NCI-H2107 (cell line): ENCODE results near the gene PNRC1.
"Not testable (repeated sequence)": the region's sequence is repeated elsewhere in the genome, so short reads cannot be mapped to it uniquely, and the experiment has no call there.

Source experiments
- DNase-seq: peaks from one replicate; lab custom pipeline; 2025; lab: John Stamatoyannopoulos, UW

PNRC1 gene

DNA sequence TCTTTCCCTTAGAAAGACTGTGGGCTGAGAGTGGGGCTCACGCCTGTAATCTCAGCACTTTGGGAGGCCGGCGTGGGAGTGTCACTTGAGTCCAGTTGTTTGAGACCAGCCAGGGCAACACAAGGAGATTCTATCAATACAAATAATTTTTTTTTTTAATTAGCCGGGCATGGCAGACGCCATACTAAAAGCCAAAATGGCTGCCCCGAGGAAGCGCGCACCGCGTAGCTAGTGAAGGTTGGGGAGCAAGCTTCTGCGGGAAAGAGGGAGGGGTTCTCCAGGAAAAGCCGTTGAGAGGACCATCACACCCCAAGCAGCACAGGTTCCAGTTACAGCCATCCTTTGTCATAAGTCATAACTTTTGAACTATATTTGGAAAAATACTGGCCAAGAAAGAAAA lies 21.3 kb upstream of the PNRC1 start:
- DNase-seq: no peak

DNA sequence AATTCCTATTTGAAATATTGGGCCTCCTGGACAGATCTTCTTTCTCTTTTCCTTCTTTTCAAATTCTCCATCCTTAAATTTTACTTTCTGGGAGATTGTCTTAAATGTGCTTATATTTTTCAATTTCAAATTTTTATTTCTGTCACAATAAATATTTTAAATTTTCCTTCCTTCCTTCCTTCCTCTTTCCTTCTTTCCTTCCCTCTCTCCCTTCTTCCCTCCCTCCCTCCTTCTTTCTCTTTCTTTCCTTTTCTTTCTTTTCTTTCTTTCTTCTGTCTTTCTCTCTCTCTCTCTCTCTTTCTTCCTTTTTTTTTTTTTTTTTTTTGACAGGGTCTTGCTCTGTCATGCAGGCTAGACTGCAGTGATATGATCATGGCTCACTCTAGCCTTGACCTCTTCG lies 16.7 kb upstream of the PNRC1 start:
- no peak for DNase-seq

DNA sequence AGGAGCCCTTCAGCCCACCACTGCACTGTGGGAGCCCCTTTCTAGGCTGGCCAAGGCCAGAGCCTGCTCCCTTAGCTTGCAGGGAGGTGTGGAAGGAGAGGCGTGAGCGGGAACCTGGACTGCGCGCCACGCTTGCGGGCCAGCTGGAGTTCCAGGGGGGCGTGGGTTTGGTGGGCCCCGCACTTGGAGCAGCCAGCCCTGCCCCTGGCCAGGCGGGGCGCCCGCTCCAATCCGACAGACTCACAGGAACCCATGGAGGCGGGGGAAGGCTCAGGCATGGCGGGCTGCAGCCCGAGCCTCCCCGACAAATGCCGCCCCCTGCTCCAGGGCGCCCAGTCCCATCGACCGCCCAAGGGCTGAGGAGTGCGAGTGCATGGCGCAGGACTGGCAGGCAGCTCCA lies 15.6 kb upstream of the PNRC1 start:
- not testable (repeated sequence) for DNase-seq

DNA sequence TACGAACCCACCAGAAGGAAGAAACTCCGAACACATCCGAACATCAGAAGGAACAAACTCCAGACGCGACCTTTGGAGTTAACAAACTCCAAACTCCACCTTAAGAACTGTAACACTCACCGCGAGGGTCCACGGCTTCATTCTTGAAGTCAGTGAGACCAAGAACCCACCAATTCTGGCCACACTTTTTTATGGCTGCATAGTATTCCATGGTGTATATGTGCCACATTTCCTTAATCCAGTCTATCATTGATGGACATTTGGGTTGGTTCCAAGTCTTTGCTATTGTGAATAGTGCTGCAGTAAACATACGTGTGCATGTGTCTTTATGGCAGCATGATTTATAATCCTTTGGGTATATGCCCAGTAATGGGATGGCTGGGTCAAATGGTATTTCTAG lies 14.4 kb upstream of the PNRC1 start:
- DNase-seq: not testable (repeated sequence)

DNA sequence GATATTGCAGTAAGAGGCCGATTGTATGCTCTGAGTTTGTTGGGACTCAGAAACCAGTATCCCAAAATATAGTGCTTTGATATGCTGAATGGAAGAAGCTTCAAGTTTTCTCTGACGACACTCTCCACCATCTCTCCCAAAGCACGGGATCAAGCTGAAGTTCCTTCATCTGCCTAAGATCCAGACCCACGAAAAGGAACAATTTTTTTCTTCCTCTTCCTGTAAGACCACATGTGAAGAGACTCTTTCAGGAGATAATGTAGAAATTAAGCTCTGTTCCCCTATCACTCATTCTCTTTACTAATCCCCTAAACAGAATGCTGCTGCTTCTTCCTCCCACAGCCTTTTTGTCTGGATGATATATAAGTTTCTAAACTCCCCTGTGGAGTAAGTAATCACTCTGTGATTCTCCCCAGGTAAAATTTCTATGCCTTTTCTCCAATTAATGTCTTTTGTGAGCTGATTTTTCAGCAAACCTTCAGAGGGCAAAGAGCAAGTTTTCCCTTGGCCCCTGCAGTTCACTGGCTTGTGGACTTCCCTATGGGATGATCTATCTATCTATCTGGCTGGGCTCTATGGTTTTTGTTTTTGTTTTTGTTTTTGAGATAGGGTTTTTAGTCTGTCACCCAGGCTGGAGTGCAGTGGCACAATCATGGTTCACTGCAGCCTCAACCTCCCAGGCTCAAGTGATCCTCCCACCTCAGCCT lies 13.5 kb upstream of the PNRC1 start:
- DNase-seq: no peak

DNA sequence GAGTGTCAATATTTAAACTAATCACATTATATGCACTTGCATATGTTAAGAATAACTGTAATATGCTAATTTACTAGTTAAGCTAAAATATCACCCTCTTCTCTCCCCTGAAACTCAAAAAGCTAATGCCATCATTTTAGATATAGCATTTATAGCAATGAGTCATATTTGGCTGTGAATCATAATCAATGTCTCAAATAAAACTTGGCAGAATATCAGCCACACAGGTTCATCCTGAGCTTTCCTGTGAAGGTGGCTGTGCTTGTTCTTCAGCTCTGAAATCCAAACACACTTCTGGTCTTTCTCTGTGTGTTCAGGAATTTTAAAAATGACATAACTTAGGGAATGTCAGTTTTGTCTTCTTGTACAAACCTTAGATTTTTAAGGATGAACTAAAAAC lies 12.8 kb upstream of the PNRC1 start:
- no peak for DNase-seq

DNA sequence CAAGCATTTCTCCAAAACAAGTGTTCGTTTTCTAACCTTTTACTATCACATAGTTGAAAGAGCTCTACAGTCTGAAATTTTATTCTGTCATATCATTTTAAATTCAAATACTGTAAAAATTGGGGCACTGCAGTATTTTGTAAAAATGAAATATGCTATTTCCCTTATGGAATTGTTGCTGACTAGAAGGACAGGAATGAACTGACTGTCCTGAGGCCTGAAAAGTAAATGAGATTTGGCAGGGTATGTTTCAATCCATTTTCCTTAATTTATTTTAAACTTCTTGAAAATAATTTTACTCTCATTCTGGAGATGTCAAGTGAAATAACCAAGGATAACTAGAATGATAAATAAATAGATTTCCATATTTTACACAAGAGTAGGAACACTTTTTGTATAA lies 11.9 kb upstream of the PNRC1 start:
- DNase-seq: no peak

DNA sequence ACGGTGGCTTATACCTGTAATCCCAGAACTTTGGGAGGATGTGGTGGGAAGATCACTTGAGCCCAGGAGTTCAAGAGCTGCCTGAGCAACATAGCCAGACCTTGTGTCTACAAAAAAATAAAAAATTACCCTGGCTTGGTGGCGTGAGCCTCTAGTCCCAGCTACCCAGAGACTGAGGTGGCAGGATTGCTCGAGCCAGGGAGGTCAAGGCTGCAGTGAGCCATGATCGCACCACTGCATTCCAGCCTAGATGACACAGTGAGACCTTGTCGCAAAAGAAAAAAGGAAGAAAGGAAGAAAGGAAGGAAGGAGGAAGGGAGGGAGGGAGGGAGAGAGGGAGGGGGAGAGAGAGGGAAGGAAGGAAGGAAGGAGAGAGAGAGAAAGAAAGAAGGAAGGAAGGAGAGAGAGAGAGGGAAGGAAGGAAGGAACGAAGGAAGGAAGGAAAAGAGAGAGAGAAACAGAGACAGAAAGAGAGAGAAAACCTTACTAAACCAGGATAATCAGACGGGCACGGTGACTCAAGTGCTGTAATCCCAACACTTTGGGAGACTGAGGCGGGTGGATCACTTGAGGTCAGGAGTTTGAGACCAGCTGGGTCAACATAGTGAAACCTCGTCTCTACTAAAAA lies 10.9 kb upstream of the PNRC1 start:
- no peak for DNase-seq

DNA sequence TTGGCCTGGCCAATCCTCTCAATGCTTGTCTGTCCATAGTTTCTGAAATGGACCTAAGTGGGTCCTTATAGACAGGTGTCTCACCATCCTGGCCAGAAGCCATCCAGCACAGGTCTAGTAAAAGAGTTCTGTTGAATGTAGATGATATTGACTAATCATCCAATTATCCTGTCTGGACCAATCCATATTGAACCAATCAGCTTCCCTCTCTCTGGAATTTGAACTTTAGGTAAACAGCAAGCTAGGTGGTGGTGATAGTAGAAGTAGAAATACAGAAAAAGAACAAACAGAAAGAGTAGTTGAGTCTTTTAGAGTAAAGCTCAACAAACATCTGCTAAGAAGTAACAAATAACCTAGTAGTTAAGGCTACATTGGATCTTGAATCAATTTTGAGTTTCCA lies 9.5 kb upstream of the PNRC1 start:
- no peak for DNase-seq

DNA sequence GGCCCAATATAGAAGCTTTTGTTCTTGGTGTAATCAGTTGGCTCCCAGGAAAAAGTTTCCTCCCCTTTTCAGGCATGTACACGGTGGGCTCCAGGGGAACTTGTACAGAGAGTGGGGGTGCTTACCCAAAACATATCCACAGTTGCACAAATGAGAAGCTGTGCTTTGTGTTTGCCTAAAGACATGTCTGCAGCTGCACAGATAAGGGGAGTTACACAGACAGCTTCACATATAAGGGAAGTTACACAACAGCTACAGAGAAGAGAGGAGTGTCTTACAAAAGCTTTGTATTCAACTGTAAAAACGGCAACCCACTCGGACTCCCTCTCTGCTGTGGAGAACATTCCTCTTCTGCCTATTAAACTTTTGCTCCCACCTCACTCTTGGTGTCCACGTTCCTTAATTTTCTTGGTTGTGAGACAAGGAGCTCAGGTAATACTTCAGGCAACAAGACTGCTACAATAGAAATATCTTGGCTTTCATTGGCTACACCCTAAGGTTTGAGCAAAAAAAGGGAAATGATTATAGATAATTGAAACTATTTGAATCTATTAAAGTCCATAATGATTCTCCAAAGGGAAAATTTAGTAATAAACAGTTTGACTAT lies 7.4 kb upstream of the PNRC1 start:
- no peak for DNase-seq

DNA sequence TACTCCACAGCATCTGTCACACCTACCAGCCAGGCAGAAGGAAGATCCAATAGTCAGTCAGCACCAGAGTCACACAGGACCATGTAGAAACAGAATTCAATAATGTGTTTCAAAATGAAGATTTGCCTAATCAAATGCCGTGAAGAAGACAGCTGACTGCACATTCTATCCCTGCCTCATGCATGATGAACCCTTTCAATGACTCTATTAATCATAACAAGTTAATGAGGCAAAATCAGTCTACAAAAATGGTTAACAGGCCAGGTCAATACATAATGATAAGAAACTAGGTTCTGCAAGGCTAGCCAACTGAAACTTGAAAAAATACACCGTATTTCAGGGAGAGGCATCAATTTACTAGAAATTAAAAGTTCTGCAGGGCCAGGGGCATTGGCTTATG lies 6.7 kb upstream of the PNRC1 start:
- no peak for DNase-seq

DNA sequence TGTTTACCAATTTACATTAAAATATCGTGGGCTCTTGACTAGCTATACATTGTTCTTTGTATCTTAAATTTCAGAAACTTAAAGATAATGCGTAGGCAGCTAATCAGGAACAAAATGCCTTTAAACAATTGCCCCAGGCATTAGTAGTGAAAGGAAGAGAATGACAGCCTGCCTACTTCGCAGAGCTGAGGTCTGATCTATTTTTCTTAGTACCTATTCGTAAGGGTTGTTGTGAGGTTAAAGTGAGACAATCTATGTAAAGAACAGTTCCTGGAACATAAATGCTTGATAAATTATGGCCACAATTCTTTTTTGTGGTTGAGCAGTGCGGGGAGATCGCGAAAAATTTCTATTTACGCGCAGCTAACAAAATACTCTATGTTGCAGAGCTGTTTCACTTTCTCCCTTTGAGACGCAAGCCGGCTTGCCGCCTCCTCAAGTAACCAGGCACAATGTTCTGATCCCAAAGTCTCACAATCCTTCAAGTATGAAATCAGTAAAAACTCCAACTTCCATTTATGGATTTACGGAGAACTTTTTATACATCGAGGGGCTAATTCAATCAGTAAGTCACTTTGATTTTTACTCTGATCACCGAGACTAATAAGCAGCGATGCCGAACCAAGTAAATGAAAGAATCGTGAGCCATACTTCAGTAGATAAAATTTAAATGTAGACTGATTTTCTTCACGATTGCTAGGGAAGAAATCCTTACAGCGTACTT lies 878 bp upstream of the PNRC1 start:
- DNase-seq: no peak

DNA sequence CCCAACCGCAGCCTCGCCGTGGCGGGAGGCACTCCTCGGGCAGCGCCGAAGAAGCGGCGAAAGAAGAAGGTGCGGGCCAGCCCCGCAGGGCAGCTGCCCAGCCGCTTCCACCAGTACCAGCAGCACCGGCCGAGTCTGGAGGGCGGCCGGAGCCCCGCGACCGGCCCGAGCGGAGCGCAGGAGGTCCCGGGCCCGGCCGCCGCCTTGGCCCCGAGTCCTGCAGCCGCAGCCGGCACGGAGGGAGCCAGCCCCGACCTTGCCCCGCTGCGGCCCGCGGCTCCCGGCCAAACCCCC lies 525 bp downstream of the PNRC1 start:
- DNase-seq: no peak

DNA sequence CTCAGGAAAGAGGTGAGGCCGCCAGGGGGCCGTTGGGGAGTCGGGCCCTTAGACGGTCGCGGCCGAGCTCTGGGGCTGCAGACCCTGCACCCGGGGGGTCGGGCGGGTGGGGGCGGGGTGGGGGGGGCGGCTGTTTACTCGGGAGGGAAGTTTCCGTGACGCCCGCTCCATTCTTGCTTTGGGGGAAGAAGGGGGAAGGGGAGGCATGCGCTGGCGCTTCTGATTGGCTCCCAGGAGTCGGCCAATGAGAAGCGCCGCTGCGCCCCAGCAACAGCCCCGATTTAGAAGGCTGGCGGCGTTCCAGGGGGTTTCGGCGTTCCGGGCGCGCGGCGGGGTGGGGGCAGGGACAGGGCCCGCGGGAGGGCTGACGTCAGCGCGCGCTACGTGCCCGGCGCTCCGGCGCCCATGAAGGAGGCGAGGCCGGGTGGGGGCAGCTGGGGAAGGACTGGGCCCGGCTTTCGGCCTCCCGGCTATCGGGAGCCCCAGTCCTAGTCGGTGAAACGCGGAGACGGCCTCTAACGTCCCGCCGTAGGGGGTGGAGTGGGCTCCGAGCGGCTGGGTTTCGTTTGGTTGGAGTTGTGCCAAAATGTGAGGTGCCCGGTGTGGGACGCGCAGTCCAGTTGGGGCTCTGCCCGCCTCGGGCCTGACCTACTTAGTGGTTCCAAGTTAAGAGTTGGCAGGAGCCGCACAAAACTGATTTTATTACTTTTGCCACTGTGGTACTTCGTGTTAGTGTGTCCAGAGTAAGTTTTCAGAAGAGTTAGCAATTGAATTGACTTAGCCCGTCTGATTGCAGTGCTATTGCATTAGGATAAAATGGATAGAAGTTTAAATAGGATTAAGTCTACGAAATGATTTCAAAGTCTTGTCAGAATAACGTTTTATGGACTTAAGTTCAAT lies 1.1 kb downstream of the PNRC1 start:
- DNase-seq: peak; percentile 92

DNA sequence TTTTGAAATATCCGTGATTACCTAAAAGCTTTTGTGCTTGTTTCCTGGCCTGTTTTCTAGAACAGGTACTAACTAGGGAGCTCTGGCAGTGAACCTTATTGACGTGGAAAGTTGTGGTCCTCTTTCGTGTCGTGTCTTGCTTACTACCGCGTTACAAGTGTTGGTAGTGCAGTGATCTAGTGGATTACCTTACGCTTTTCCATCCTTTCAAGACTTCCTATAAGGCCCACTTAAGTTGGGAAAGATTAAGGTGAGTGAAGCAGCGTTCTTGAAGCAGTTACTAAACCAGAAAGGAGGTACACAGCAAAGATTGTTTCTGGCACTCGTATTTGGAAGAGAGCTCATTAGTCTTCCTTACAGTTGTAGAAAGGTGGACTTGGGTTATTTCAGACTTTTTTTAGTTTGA lies 1.9 kb downstream of the PNRC1 start:
- DNase-seq: no peak

DNA sequence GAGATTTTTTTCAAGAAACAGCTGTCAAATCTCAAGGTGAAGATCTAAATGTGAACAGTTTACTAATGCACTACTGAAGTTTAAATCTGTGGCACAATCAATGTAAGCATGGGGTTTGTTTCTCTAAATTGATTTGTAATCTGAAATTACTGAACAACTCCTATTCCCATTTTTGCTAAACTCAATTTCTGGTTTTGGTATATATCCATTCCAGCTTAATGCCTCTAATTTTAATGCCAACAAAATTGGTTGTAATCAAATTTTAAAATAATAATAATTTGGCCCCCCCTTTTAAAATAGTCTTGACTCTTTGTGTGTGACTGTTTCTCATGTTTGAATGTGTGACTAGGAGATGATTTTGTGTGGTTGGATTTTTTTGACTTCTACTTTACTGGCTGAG lies 4.0 kb downstream of the PNRC1 start:
- DNase-seq: no peak

DNA sequence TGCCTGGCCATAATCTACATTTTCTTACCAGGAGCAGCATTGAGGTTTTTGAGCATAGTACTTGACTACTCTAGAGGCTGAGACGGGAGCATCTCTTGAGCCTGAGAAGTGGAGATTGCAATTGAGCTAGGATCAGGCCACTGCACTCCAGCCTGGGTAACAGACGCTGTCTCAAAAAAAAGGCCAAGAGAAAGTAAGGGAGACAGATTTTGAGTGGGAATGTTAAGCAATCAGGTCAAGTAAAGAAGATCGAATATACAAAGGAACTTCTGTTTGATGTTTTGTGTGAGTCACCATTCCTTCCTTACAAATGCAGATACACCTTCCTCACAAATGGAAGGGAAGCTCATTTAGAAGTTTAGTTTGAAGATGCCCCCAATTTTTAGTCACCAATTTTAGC lies 4.4 kb downstream of the PNRC1 start:
- no peak for DNase-seq

DNA sequence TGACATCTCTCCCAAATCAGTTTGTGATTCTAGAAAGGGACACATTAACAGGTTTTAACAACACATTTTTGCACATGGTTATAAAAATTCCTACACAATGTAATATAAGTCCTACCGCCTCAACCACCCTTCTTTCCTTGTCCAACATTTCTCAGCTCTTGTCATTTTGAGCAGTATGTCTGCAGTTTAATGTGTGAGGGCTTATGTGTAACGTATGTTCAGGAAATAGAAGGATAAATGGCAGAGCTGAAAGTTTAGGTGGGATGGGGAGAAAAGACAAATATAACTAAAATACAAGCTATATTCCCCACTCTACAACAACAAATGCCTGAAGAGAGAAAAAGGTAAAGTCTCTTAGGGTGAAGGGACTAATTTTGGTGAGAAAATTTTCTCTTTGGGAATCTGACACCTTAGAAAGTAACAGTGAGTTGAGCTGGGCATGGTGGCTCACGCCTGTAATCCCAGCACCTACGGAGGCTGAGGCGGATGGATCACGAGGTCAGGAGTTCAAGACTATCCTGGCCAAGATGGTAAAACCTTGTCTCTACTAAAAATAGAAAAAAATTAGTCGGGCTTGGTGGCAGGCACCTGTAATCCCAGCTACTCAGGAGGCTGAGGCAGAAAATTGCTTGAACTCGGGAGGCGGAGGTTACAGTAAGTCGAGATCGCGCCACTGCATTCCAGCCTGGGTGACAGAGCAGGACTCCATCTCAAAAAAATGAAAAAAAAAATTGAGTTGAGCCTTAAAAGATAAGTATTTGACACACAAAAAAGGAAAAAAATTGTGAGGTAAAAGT lies 5.1 kb downstream of the PNRC1 start:
- no peak for DNase-seq

DNA sequence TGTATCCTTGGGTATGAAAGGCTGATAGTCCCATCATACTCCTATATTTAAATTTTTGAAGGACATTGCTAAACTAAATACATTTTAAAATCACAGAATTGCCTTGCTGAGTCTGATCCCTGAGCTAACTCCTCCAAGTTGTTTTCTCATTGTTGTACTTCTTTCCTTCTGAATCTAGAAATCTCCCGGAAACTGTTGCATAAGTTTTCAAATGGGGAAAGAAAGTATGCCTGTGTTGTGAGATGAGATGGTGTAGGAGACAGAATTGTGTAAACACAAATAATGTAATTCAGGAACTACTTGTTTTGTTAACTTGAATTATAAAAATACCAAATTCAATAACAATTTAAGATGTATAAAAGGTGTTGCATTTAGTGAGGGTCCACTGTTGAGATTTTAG lies 7.3 kb downstream of the PNRC1 start:
- DNase-seq: no peak

DNA sequence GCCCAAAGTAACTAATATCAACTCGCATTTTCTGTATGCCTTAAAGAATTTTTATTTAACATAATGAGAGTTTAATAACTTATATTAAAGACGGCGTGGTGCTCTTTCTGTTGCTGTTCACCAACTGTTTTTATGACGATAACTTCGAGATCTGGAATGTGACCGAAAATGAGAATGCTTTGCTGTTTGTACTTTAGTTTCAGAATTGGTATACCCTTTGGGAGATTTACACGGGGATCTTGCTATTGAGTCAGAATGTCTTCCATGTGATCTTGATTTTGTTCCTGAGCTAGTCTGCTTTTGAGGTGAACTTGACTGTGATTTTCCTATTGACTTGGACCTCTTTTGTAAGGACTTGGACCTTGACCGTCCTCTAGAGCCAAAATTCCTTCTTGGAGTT lies 17.9 kb downstream of the PNRC1 start:
- DNase-seq: no peak

DNA sequence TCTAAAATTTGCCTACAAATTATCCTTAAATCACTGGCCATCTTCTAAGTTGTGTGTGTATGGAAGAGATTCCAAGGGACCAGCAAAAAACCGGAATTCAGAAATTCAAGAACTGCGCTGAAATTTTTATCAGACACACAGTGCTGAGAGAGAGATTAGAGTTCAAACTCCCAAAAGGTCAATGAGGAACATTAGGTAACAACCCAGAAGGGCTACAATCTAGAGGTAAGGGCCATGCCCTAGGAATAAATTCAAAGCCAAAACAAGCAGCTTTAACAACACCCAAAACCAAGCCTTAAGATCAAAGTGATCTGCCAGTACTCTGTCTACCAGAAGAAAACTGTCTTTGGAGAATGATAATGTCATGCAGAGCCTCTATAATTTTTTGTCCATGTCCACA lies 19.6 kb downstream of the PNRC1 start:
- DNase-seq: no peak
